HG02870 (cell line): Measurements from ENCODE around the gene NAALADL2.
"Not testable (repeated sequence)": the region's sequence is repeated elsewhere in the genome, so short reads cannot be mapped to it uniquely, and the experiment has no call there.

Source experiments
- ATAC-seq: cut with Tn5 transposase; IDR thresholded peaks from one replicate; pipeline ENCODE4 v1.9.1; 2021; ENCODE audit warnings: mild to moderate bottlenecking, moderate library complexity; ENCODE audit not compliant: unreplicated experiment

Gene NAALADL2

GRCh38 chr3:175404621-175405020 lies 545.5 kb downstream of the NAALADL2 start:
- ATAC-seq, result no peak

GRCh38 chr3:175410251-175410650 lies 551.1 kb downstream of the NAALADL2 start:
- ATAC-seq, result no peak

- ATAC-seq, result no peak
Measured at GRCh38 chr3:175411405-175411804, 552.3 kb downstream of the NAALADL2 start.

GRCh38 chr3:175411946-175412345 lies 552.8 kb downstream of the NAALADL2 start:
- no peak for ATAC-seq

GRCh38 chr3:175413926-175414325 lies 554.8 kb downstream of the NAALADL2 start:
- no peak for ATAC-seq

- no peak for ATAC-seq
Measured at GRCh38 chr3:175416600-175416999, 557.5 kb downstream of the NAALADL2 start.

- ATAC-seq, result no peak
Measured at GRCh38 chr3:175417426-175417825, 558.3 kb downstream of the NAALADL2 start.

- ATAC-seq, result no peak
Measured at GRCh38 chr3:175421902-175422301, 562.8 kb downstream of the NAALADL2 start.

- ATAC-seq, result no peak
Measured at GRCh38 chr3:175422744-175423143, 563.6 kb downstream of the NAALADL2 start.

- ATAC-seq, result not testable (repeated sequence)
Measured at GRCh38 chr3:175423848-175424247, 564.7 kb downstream of the NAALADL2 start.

- ATAC-seq, result no peak
Measured at GRCh38 chr3:175426805-175427204, 567.7 kb downstream of the NAALADL2 start.

GRCh38 chr3:175428466-175428865 lies 569.3 kb downstream of the NAALADL2 start:
- no peak for ATAC-seq

GRCh38 chr3:175430983-175431773 lies 572.0 kb downstream of the NAALADL2 start:
- no peak for ATAC-seq

GRCh38 chr3:175432376-175433025 lies 573.4 kb downstream of the NAALADL2 start:
- no peak for ATAC-seq

GRCh38 chr3:175433026-175433674 lies 574.0 kb downstream of the NAALADL2 start:
- no peak for ATAC-seq

GRCh38 chr3:175434561-175434960 lies 575.4 kb downstream of the NAALADL2 start:
- no peak for ATAC-seq

GRCh38 chr3:175443682-175444081 lies 584.5 kb downstream of the NAALADL2 start:
- ATAC-seq, result no peak

- ATAC-seq, result no peak
Measured at GRCh38 chr3:175445741-175446140, 586.6 kb downstream of the NAALADL2 start.

- ATAC-seq, result no peak
Measured at GRCh38 chr3:175447521-175447920, 588.4 kb downstream of the NAALADL2 start.

- ATAC-seq, result no peak
Measured at GRCh38 chr3:175453361-175453760, 594.2 kb downstream of the NAALADL2 start.

GRCh38 chr3:175456466-175456865 lies 597.3 kb downstream of the NAALADL2 start:
- no peak for ATAC-seq

GRCh38 chr3:175457301-175457700 lies 598.2 kb downstream of the NAALADL2 start:
- ATAC-seq, result peak; percentile 50
